OCI-LY7 (cell line): ENCODE results near the gene HIPK3. TPM values are rescaled to one million over a fixed set of nuclear protein-coding genes. Genes with fewer than 3 reads are reported as not detected.

ENCODE experiments used
- BruUV-seq: library from RNA; stranded (reverse); fragments of 400-500 nt; replicated peaks from 2 replicates; lab custom pipeline; 2021; lab: Mats Ljungman, UMichigan
- CTCF ChIA-PET: fragments of 300-600 bp; sonication (Branson Sonifier 250); formaldehyde crosslinking; loops from one replicate; lab custom pipeline; 2022; ENCODE audit warnings: antibody characterized with exemption; ENCODE audit not compliant: unreplicated experiment; lab: Charles Lee
- POLR2A ChIA-PET: fragments of 300-600 bp; sonication (Branson Sonifier 250); formaldehyde crosslinking; loops from one replicate; lab custom pipeline; 2022; ENCODE audit warnings: antibody characterized with exemption; lab: Charles Lee
- DNase-seq: peaks from one replicate; pipeline ENCODE4 v3.0.0-alpha.2; 2015; ENCODE audit warnings: low spot score
- H2AFZ ChIP-seq: fragments of 200-600 bp; sonication (generic), shearing (Covaris generic); 2 replicates; pipeline ENCODE4 v1.6.1; 2014; ENCODE audit warnings: mild to moderate bottlenecking, antibody characterized with exemption, low read length, moderate library complexity
- H3K27ac ChIP-seq: fragments of 200-600 bp; sonication (generic); 2 replicates; pipeline ENCODE4 v1.5.1; 2014; ENCODE audit warnings: mixed run types, low read depth, mild to moderate bottlenecking, moderate library complexity, low read length, inconsistent platforms; ENCODE audit not compliant: poor library complexity, severe bottlenecking
- H3K36me3 ChIP-seq: fragments of 200-600 bp; sonication (generic); 2 replicates; pipeline ENCODE4 v1.6.1; 2014; ENCODE audit warnings: mild to moderate bottlenecking, antibody characterized with exemption, low read length, moderate library complexity, mixed read lengths; ENCODE audit not compliant: insufficient read depth
- H3K4me1 ChIP-seq: fragments of 200-600 bp; sonication (generic); 2 replicates; pipeline ENCODE4 v1.5.1; 2014; ENCODE audit warnings: mild to moderate bottlenecking, low read length; ENCODE audit not compliant: insufficient read depth, poor library complexity, severe bottlenecking
- H3K4me2 ChIP-seq: fragments of 200-600 bp; sonication (generic); 2 replicates; pipeline ENCODE4 v1.6.1; 2014; ENCODE audit warnings: mild to moderate bottlenecking, low read length
- H3K4me3 ChIP-seq: fragments of 200-600 bp; sonication (generic); 2 replicates; pipeline ENCODE4 v1.5.1; 2014; ENCODE audit warnings: mild to moderate bottlenecking, low read depth, low read length; ENCODE audit not compliant: poor library complexity, severe bottlenecking
- H3K79me2 ChIP-seq: fragments of 200-600 bp; sonication (generic); 2 replicates; pipeline ENCODE4 v1.6.1; 2016; ENCODE audit warnings: low read depth, mild to moderate bottlenecking, low read length, moderate library complexity, mixed read lengths; ENCODE audit not compliant: insufficient read depth
- H3K9me2 ChIP-seq: fragments of 200-600 bp; sonication (generic); 2 replicates; pipeline ENCODE4 v1.6.1; 2016; ENCODE audit warnings: mild to moderate bottlenecking, low read length, mixed read lengths; ENCODE audit not compliant: insufficient read depth
- H3K9me3 ChIP-seq: fragments of 200-600 bp; sonication (generic); 2 replicates; pipeline ENCODE4 v1.6.1; 2014; ENCODE audit warnings: mild to moderate bottlenecking, mixed run types, low read length, mixed read lengths
- H4K20me1 ChIP-seq: fragments of 200-600 bp; sonication (generic); 2 replicates; pipeline ENCODE4 v1.6.1; 2014; ENCODE audit warnings: mild to moderate bottlenecking, antibody characterized with exemption, low read length, moderate library complexity, mixed read lengths; ENCODE audit not compliant: insufficient read depth
- EZH2phosphoT487 ChIP-seq: fragments of 200-600 bp; sonication (generic); IDR thresholded peaks from 2 replicates; pipeline ENCODE4 v1.6.1; 2018; ENCODE audit warnings: low read depth, borderline replicate concordance, mild to moderate bottlenecking, mixed run types, antibody characterized with exemption, low read length, moderate library complexity, mixed read lengths
- intact Hi-C: fragments of 100-400 bp; cut with micrococcal nuclease; formaldehyde crosslinking; loops from one replicate; pipeline ENCODE4 v1.10.0; 2022; ENCODE audit not compliant: unreplicated experiment
- total RNA-seq, 2 experiments: library from RNA; depleted of rRNA in 1 of 2; stranded (reverse); fragments of >200 nt in 1 of 2; shearing (Covaris generic) in 1 of 2; gene quantifications; 2 replicates each; pipeline ENCODE4 v1.2.3, GENCODE V29; 2014 to 2022
- TF ChIP-seq, protein P1 (sequence below): fragments of 200-600 bp; sonication (generic); conservative IDR thresholded peaks from 2 replicates; pipeline ENCODE4 v1.5.1; 2014; ENCODE audit warnings: mild to moderate bottlenecking, antibody characterized with exemption, low read length, moderate library complexity, mixed read lengths

HIPK3 gene
- total RNA-seq, 2 experiments from 2014 or later = 19.0 to 28.4 TPM

DNA sequence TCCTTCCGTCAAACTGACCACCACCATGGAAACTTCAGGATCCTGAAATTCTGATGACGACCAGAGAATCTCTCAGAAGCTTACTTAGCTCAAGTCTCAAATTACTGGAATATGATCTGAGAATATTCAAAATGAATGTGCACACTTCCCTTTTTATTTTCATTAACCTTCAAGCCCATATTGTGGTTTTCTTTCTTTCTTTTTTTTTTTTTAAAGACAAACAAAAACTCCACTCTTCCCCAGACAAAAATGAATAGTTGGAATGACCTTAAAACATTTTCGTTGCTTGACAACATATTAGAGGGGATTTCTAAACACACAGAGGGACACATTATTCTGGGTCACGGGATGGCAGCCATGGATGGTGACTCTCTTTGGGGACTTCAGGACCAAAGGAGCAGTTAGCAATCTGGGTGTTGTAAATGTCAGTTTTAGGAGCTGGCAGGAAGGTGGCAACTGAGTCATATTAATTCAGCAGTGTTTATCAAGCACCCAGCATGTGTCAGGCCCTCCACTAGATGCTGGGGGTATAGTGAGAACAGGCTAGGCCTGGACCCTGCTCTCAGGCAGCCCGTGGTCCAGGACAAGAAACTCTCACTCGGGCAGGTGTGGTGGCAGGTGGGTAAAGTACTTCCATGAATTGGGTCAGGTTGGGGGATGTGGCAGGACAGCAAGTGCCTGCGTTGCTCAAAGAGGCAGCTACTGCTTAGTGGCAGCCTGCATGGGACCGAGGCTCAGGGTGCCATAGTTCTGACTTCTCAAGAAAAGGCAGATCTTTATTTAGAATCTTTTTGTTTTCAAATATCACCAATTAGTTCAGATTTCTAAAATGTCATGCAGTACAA lies 126.1 kb downstream of the HIPK3 start:
- no peaks in the 10 kb centered on the region for H3K9me2 ChIP-seq
- H3K4me3 ChIP-seq = peak overlapping the region; percentile 58
- peaks cover 100% of the 10 kb centered on the region for H3K4me1 ChIP-seq
- peaks cover 15% of the 10 kb centered on the region for H3K36me3 ChIP-seq
- peak overlapping the region; percentile 87 for H3K4me2 ChIP-seq
- intact Hi-C loops = loop anchor here (2.0 kb wide), 1 partner anchor 96 kb away; no protein-coding TSS in a partner anchor
- CTCF ChIA-PET = no interaction called here
- peaks cover 12% of the 10 kb centered on the region for H3K9me3 ChIP-seq
- peak overlapping the region; percentile 96 for H3K27ac ChIP-seq
- POLR2A ChIA-PET = interaction anchor here (0.7 to 1.4 kb wide), 8 partner anchors 10 to 805 kb away, joined by 3 to 6 read pairs (median 5); no protein-coding TSS in a partner anchor
- DNase-seq = peak; percentile 69
- peaks cover 91% of the 10 kb centered on the region for H3K79me2 ChIP-seq
- TF ChIP-seq, protein P1, sequence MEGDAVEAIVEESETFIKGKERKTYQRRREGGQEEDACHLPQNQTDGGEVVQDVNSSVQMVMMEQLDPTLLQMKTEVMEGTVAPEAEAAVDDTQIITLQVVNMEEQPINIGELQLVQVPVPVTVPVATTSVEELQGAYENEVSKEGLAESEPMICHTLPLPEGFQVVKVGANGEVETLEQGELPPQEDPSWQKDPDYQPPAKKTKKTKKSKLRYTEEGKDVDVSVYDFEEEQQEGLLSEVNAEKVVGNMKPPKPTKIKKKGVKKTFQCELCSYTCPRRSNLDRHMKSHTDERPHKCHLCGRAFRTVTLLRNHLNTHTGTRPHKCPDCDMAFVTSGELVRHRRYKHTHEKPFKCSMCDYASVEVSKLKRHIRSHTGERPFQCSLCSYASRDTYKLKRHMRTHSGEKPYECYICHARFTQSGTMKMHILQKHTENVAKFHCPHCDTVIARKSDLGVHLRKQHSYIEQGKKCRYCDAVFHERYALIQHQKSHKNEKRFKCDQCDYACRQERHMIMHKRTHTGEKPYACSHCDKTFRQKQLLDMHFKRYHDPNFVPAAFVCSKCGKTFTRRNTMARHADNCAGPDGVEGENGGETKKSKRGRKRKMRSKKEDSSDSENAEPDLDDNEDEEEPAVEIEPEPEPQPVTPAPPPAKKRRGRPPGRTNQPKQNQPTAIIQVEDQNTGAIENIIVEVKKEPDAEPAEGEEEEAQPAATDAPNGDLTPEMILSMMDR = peak; percentile 35; the same call in 1 of the 2 replicates
- no peak for TF ChIP-seq EZH2phosphoT487
- H4K20me1 ChIP-seq = no peaks in the 10 kb centered on the region
- no peak overlapping the region for H2AFZ ChIP-seq
- no TSS peak for BruUV-seq

DNA sequence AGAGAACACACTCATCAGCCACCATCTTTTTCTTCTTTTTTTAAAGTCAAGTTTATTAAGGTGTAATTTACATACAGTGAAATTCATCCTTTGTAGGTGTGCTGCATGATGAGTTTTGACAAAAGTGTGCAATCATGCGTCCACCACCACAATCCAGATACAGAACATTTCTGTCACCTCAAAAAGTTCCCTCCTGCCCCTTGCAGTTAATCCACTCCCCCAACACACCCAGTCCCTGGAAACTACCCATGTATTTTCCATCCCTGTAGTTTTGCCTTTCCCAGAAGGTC lies 126.7 kb downstream of the HIPK3 start:
- peak overlapping the region; percentile 58 for H3K4me3 ChIP-seq
- H4K20me1 ChIP-seq = no peaks in the 10 kb centered on the region
- H3K27ac ChIP-seq = peak overlapping the region; percentile 96
- peaks cover 15% of the 10 kb centered on the region for H3K36me3 ChIP-seq
- H3K9me2 ChIP-seq = no peaks in the 10 kb centered on the region
- peaks cover 12% of the 10 kb centered on the region for H3K9me3 ChIP-seq
- BruUV-seq = no TSS peak
- DNase-seq = peak; percentile 72
- no peak for TF ChIP-seq EZH2phosphoT487
- TF ChIP-seq, protein P1 = no peak
- CTCF ChIA-PET = no interaction called here
- peaks cover 86% of the 10 kb centered on the region for H3K79me2 ChIP-seq
- no peak overlapping the region for H2AFZ ChIP-seq
- H3K4me1 ChIP-seq = peaks cover 99% of the 10 kb centered on the region
- intact Hi-C loops = loop anchor here (2.0 kb wide), 1 partner anchor 95 kb away; no protein-coding TSS in a partner anchor
- POLR2A ChIA-PET = interaction anchor here (0.9 to 1.4 kb wide), 5 partner anchors 23 to 95 kb away, joined by 4 to 6 read pairs (median 5); no protein-coding TSS in a partner anchor
- peak overlapping the region; percentile 87 for H3K4me2 ChIP-seq
